ENCODE data around the gene STX8. TPM values are rescaled to one million over a fixed set of nuclear protein-coding genes. Genes with fewer than 3 reads are reported as not detected.

STX8 gene
- total RNA-seq, 2 donors from 2014 or later, result 38.8 to 60.8 TPM

DNA sequence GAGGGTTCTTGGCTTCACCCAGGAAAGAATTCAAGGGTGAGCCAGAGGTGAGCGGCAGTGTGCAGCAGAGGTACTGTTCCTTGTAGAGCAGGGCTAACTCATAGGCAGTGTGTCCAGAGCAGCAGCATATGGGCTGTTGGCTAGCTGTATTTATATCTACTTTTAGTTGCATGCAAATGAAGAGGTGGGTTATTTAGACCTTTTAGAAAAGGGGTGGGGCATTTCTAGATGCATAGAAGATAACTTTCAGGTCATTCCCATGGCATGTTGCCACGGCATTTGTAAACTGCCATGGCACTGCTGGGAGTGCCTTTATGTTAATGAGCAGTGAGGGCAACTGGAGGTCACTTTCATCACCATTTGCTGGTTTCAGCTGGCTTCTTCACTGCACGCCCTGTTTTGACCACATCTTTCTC, 141.0 kb downstream of the STX8 start:
- H3K4me3 ChIP-seq, result no peak overlapping the region
- no peaks in the 10 kb centered on the region for H3K9me3 ChIP-seq
- TF ChIP-seq, protein P1, sequence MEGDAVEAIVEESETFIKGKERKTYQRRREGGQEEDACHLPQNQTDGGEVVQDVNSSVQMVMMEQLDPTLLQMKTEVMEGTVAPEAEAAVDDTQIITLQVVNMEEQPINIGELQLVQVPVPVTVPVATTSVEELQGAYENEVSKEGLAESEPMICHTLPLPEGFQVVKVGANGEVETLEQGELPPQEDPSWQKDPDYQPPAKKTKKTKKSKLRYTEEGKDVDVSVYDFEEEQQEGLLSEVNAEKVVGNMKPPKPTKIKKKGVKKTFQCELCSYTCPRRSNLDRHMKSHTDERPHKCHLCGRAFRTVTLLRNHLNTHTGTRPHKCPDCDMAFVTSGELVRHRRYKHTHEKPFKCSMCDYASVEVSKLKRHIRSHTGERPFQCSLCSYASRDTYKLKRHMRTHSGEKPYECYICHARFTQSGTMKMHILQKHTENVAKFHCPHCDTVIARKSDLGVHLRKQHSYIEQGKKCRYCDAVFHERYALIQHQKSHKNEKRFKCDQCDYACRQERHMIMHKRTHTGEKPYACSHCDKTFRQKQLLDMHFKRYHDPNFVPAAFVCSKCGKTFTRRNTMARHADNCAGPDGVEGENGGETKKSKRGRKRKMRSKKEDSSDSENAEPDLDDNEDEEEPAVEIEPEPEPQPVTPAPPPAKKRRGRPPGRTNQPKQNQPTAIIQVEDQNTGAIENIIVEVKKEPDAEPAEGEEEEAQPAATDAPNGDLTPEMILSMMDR (IDR thresholded peaks at IDR 0.05), result no peak
- H3K4me1 ChIP-seq, result peaks cover 0 to 12% of the 10 kb centered on the region in 2 donors
- no peaks in the 10 kb centered on the region for H3K27me3 ChIP-seq
- H3K27ac ChIP-seq, result no peak overlapping the region
- DNase-seq (ENCODE audit: low spot score), result no peak
- no peaks in the 10 kb centered on the region for H3K36me3 ChIP-seq

DNA sequence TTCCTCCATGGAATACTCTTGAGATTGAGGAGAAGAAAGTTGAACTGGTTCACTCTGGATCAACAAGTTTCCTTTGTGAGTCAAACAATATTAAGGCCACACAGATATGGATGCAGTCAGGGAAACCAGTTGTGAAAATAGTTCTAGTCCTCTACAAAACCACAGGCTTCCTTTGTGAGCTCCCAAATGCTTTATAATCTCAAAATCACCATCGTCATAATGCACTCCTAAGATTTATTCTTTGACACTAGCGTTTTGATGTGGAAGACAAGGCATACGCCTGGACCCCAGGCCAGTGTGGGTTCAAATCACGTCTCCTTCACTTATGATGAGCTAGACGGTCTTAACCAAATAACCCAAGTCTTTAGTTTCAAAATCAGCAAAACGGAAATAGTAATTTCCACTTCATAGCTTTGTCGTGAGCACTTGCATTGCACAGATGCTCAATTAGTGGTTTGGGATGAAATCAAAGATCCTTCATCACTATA, 142.6 kb downstream of the STX8 start:
- DNase-seq (ENCODE audit: low spot score), result no peak
- H3K27me3 ChIP-seq, result no peaks in the 10 kb centered on the region
- H3K4me1 ChIP-seq, result peaks cover 0 to 12% of the 10 kb centered on the region in 2 donors
- H3K9me3 ChIP-seq, result no peaks in the 10 kb centered on the region
- TF ChIP-seq, protein P1 (IDR thresholded peaks at IDR 0.05), result no peak
- H3K27ac ChIP-seq, result peak overlapping the region in 1 of 2 donors; percentile 7
- H3K4me3 ChIP-seq, result no peak overlapping the region
- no peaks in the 10 kb centered on the region for H3K36me3 ChIP-seq

DNA sequence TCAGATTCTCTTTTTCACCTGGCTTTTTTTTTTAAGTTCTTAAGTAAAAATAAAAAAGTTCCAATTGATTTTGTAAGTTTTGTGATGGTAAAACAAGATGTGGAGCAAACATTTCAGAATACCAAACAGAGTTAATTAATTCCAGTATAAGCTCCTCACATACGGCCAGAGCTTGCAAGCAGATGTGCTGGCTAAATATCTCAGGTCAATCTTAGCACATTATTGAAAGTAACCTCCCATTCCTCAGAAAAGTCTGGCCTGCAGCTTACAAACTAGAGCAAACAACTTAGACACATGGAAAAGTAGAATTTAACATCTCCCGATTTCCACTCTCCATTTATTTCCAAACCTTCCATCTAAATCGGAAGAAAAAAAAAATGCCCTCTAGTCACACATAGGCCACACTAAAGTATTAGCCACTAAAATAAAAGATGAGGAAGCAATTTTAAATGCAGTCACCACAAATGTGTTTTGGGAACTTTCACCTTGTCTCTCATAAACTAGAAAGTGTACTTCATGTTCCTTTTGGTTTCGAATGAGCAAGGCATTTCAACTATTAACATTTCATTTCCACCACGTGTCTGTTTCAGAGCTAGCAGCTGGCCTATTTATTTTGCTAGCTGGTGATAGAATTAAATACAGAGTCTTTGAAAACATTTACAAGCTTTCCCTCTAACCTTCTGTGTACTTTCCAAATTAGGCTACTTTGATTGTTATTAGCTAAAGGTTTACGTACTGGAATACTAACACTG, 143.3 kb downstream of the STX8 start:
- no peak for DNase-seq (ENCODE audit: low spot score)
- TF ChIP-seq, protein P1 (IDR thresholded peaks at IDR 0.05), result no peak
- Histone ChIP-seq H3K4me3 (no peak overlapping the region), H3K4me1 (peaks cover 0 to 12% of the 10 kb centered on the region in 2 donors), H3K27me3 (no peaks in the 10 kb centered on the region), H3K27ac (peak overlapping the region; percentile 7 to 14), H3K9me3 (no peaks in the 10 kb centered on the region), H3K36me3 (no peaks in the 10 kb centered on the region)

DNA sequence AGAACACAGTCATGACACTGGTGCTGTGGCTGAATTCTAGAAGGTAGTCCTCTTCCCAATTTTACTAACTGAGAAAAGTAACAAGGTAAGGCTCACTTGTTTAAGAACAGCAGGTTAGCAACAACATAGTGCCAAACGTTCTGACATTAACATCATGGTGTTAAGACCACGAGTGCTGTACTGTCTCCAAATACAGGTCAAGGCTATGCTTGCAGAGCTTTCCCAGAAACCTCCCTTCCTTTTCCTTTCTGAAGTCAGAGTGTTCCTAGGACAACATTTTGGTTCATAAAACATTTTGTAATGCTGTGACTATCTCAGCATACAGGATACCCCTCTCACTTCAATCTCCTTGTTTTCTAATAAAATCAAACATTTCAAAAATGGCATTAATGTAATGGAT, 144.0 kb downstream of the STX8 start:
- Histone ChIP-seq H3K27ac (peak overlapping the region in 1 of 2 donors; percentile 27), H3K4me3 (no peak overlapping the region), H3K27me3 (no peaks in the 10 kb centered on the region), H3K4me1 (peaks cover 0 to 12% of the 10 kb centered on the region in 2 donors), H3K9me3 (no peaks in the 10 kb centered on the region), H3K36me3 (no peaks in the 10 kb centered on the region)
- DNase-seq (ENCODE audit: low spot score), result no peak
- TF ChIP-seq, protein P1 (IDR thresholded peaks at IDR 0.05), result no peak

DNA sequence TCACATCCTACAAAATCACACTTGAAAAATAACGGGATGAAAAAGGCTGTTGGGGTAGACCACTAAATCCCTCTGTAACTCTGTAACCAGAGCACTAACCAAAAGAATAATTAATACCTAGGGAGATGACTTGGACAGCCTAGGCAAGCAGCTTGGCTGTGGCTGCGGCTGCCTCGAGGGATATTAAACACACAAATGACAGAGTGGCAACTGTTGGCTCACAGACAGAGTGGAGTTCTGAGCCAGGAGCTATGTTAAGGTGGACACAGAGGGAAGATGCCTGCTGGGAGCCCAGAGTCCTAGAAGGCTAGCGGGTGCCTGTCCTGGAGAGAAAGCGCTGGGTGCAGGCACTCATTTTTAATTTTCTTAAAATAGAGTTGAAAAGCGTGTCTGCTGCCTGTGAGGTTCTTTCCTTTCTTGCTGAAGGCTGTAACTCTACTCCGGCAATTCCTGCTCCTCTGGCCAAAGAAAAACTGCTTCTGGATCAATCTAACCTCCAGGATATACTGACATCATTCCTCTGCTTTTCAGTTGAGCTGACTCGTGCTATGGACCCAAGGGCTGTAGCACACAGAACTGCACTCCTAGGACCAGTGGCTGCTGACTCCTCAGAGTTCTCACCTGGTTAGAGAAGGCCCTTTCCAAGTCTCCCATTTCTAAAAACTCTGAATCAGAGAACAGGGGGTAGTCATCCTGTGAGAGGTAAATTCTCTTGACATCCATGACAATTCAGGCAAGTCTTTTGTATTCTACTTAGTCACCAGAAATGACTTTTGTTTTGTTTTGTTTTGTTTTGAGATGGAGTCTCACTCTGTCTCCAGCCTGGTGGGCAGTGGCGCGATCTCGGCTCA, 147.9 kb downstream of the STX8 start:
- Histone ChIP-seq H3K9me3 (no peaks in the 10 kb centered on the region), H3K27ac (no peak overlapping the region), H3K4me1 (peaks cover 0 to 12% of the 10 kb centered on the region in 2 donors), H3K4me3 (no peak overlapping the region), H3K36me3 (no peaks in the 10 kb centered on the region), H3K27me3 (no peaks in the 10 kb centered on the region)
- TF ChIP-seq, protein P1 (IDR thresholded peaks at IDR 0.05), result no peak
- no peak for DNase-seq (ENCODE audit: low spot score)
